Astrocyte of the spinal cord (primary cell): ENCODE measurements around the gene ALOX5.

ENCODE experiments used
- DNase-seq: peaks from one replicate; pipeline ENCODE4 v3.0.0; 2011; ENCODE audit warnings: low read depth, low spot score
- H3K4me3 ChIP-seq: 2 replicates; pipeline ENCODE4 v1.5.1; 2011; ENCODE audit warnings: low read depth, mild to moderate bottlenecking, low read length, moderate library complexity
- in situ Hi-C: cut with HindIII; loops from 2 replicates; pipeline ENCODE4 v1.10.0; 2017; ENCODE audit warnings: low sequenced_read_pairs
- TF ChIP-seq, protein P1 (sequence below): IDR thresholded peaks from 2 replicates; pipeline ENCODE4 v1.5.1; 2012; ENCODE audit warnings: low read depth, mild to moderate bottlenecking, low read length, inconsistent platforms

Gene ALOX5

DNA sequence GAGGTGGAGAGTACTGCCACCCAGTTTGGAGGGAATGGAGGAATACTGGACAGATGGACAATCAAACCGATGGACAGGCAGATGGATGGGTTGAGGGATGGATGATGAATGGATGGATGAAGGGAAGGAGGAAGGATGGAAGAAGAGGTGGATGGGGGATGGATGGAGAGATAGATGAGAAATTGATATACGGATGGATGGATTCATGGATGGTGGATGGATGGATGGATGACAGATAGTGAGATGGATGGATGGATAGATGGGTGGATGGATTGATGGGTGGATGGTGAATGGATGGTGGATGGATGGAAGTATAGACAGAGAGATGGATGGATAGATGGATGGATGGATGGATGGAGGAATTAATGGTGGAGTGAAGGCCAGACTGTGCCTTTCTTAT, 42.6 kb downstream of the ALOX5 start:
- no peak for DNase-seq
- in situ Hi-C loops = no loop called here
- TF ChIP-seq, protein P1, sequence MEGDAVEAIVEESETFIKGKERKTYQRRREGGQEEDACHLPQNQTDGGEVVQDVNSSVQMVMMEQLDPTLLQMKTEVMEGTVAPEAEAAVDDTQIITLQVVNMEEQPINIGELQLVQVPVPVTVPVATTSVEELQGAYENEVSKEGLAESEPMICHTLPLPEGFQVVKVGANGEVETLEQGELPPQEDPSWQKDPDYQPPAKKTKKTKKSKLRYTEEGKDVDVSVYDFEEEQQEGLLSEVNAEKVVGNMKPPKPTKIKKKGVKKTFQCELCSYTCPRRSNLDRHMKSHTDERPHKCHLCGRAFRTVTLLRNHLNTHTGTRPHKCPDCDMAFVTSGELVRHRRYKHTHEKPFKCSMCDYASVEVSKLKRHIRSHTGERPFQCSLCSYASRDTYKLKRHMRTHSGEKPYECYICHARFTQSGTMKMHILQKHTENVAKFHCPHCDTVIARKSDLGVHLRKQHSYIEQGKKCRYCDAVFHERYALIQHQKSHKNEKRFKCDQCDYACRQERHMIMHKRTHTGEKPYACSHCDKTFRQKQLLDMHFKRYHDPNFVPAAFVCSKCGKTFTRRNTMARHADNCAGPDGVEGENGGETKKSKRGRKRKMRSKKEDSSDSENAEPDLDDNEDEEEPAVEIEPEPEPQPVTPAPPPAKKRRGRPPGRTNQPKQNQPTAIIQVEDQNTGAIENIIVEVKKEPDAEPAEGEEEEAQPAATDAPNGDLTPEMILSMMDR = no peak
- H3K4me3 ChIP-seq = no peak overlapping the region

DNA sequence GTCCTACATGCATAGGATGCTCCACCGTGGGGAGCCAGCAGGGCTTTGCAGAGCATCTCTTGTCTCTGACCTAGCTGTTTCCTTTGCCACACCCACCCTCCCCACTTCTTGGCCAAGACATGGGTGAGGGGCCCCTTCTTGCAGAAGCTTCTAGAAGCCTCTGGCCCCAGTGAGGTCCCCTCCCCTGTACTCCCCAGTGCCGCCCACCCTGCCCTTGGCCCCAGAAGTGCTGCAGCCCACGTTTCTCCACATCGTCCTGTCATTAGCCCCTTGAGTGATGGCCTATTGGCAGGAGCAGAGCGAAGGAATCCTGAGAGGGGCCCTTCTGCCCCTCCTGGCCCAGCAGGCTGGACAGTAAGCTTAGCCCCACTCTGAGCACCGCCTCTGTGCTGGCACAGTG, 43.7 kb downstream of the ALOX5 start:
- TF ChIP-seq, protein P1 = no peak
- in situ Hi-C loops = no loop called here
- no peak overlapping the region for H3K4me3 ChIP-seq
- no peak for DNase-seq

DNA sequence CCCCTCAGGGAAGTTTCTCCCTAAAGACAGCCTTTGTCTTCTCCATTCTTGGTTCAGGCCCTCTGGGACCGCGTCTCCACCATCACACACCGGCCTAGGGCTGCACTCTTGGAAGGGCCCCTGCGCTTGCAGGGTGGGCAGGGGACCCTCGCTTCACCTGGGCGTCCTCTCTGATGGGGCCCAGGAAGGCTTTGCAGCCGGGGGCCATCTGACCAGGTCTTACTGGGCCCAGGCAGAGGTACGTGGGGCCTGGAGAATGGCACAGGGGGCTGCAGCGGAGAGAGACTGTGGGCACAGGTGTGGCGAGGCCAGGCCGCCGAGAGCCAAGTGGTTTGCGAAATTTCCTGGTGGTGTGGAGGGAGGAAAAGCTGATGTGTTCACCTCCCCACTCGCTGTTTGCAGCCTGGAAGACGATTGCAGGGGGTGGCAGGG, 44.4 kb downstream of the ALOX5 start:
- TF ChIP-seq, protein P1 = no peak
- no peak for DNase-seq
- H3K4me3 ChIP-seq = peak overlapping the region; percentile 42
- in situ Hi-C loops = no loop called here

GRCh38 chr10:45418849-45419675, 45.0 kb downstream of the ALOX5 start:
- peak; percentile 10 for DNase-seq
- H3K4me3 ChIP-seq = peak overlapping the region; percentile 42
- TF ChIP-seq, protein P1 = no peak
- in situ Hi-C loops = no loop called here

GRCh38 chr10:45419676-45420025, 45.6 kb downstream of the ALOX5 start:
- TF ChIP-seq, protein P1 = no peak
- in situ Hi-C loops = no loop called here
- DNase-seq = no peak
- H3K4me3 ChIP-seq = peak overlapping the region; percentile 42

GRCh38 chr10:45420453-45421192, 46.6 kb downstream of the ALOX5 start:
- H3K4me3 ChIP-seq = no peak overlapping the region
- TF ChIP-seq, protein P1 = no peak
- DNase-seq = peak; percentile 70
- in situ Hi-C loops = no loop called here
